Measurements from ENCODE around the gene MACROH2A2. TPM values are rescaled to one million over a fixed set of nuclear protein-coding genes. Genes with fewer than 3 reads are reported as not detected.

MACROH2A2 gene
- total and polyA plus RNA-seq, 10 of the 15 experiments (the other 5 are each of a cell fraction or from before 2014, with no cell fraction given) = 0.14 to 0.24 TPM; not detected in 8

- TF ChIP-seq, protein P1, sequence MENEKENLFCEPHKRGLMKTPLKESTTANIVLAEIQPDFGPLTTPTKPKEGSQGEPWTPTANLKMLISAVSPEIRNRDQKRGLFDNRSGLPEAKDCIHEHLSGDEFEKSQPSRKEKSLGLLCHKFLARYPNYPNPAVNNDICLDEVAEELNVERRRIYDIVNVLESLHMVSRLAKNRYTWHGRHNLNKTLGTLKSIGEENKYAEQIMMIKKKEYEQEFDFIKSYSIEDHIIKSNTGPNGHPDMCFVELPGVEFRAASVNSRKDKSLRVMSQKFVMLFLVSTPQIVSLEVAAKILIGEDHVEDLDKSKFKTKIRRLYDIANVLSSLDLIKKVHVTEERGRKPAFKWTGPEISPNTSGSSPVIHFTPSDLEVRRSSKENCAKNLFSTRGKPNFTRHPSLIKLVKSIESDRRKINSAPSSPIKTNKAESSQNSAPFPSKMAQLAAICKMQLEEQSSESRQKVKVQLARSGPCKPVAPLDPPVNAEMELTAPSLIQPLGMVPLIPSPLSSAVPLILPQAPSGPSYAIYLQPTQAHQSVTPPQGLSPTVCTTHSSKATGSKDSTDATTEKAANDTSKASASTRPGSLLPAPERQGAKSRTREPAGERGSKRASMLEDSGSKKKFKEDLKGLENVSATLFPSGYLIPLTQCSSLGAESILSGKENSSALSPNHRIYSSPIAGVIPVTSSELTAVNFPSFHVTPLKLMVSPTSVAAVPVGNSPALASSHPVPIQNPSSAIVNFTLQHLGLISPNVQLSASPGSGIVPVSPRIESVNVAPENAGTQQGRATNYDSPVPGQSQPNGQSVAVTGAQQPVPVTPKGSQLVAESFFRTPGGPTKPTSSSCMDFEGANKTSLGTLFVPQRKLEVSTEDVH (IDR thresholded peaks at IDR 0.05; ENCODE audit: low read depth, partially characterized antibody) = no peak
- TF ChIP-seq WRNIP1 (IDR thresholded peaks at IDR 0.05; ENCODE audit: borderline replicate concordance, low read depth, low read length) (no peak), BMI1 (IDR thresholded peaks at IDR 0.05; ENCODE audit: borderline replicate concordance) (no peak), BACH1 (IDR thresholded peaks at IDR 0.05; ENCODE audit: borderline replicate concordance) (peak; percentile 97), HDAC2 (IDR thresholded peaks at IDR 0.05) (no peak), RUNX3 (IDR thresholded peaks at IDR 0.05; ENCODE audit: low read length) (peak; percentile 23; the same call in 1 of the 2 replicates), SRF (IDR thresholded peaks at IDR 0.05; ENCODE audit: low read depth in 2 of 2, low read length in 2 of 2) (no peak), CBX3 (IDR thresholded peaks at IDR 0.05; ENCODE audit: borderline replicate concordance, low read depth) (no peak), SKIL (IDR thresholded peaks at IDR 0.05; ENCODE audit: low read depth, poor library complexity, severe bottlenecking) (no peak), ATF2 (IDR thresholded peaks at IDR 0.05; ENCODE audit: low read length) (no peak), ZNF207 (IDR thresholded peaks at IDR 0.05; ENCODE audit: borderline replicate concordance) (no peak), TARDBP (IDR thresholded peaks at IDR 0.05; ENCODE audit: borderline replicate concordance) (no peak), BCL11A (IDR thresholded peaks at IDR 0.05; ENCODE audit: low read depth, low read length) (no peak), NR2F1 (conservative IDR thresholded peaks at IDR 0.05) (peak; percentile 98)
- TF ChIP-seq, protein P2, sequence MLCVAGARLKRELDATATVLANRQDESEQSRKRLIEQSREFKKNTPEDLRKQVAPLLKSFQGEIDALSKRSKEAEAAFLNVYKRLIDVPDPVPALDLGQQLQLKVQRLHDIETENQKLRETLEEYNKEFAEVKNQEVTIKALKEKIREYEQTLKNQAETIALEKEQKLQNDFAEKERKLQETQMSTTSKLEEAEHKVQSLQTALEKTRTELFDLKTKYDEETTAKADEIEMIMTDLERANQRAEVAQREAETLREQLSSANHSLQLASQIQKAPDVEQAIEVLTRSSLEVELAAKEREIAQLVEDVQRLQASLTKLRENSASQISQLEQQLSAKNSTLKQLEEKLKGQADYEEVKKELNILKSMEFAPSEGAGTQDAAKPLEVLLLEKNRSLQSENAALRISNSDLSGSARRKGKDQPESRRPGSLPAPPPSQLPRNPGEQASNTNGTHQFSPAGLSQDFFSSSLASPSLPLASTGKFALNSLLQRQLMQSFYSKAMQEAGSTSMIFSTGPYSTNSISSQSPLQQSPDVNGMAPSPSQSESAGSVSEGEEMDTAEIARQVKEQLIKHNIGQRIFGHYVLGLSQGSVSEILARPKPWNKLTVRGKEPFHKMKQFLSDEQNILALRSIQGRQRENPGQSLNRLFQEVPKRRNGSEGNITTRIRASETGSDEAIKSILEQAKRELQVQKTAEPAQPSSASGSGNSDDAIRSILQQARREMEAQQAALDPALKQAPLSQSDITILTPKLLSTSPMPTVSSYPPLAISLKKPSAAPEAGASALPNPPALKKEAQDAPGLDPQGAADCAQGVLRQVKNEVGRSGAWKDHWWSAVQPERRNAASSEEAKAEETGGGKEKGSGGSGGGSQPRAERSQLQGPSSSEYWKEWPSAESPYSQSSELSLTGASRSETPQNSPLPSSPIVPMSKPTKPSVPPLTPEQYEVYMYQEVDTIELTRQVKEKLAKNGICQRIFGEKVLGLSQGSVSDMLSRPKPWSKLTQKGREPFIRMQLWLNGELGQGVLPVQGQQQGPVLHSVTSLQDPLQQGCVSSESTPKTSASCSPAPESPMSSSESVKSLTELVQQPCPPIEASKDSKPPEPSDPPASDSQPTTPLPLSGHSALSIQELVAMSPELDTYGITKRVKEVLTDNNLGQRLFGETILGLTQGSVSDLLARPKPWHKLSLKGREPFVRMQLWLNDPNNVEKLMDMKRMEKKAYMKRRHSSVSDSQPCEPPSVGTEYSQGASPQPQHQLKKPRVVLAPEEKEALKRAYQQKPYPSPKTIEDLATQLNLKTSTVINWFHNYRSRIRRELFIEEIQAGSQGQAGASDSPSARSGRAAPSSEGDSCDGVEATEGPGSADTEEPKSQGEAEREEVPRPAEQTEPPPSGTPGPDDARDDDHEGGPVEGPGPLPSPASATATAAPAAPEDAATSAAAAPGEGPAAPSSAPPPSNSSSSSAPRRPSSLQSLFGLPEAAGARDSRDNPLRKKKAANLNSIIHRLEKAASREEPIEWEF (IDR thresholded peaks at IDR 0.05; ENCODE audit: insufficient replicate concordance, low read depth, low read length) = no peak
Observed at GRCh38 chr10:70132098-70133029, 79.7 kb downstream of the MACROH2A2 start, which contains the start of gene AIFM2 (continued).

Measured in GM12878 (cell line).